HEK293 (cell line): ENCODE results near the gene MCHR1.

Experiments
- CTCF ChIP-seq: fragments of 450-650 bp; formaldehyde crosslinking; IDR thresholded peaks from 2 replicates; pipeline ENCODE4 v1.5.1; 2016; ENCODE audit warnings: missing biosample characterization, missing genetic modification characterization
- HOXA7 ChIP-seq: sonication (generic); formaldehyde crosslinking; IDR thresholded peaks from 2 replicates; pipeline ENCODE4 v1.8.1; 2022; ENCODE audit warnings: missing genetic modification reagents, borderline replicate concordance
- PRDM10 ChIP-seq: fragments of 450-650 bp; formaldehyde crosslinking; IDR thresholded peaks from 2 replicates; pipeline ENCODE4 v1.5.1; 2016; ENCODE audit warnings: missing biosample characterization, missing genetic modification characterization
- REPIN1 ChIP-seq: fragments of 450-650 bp; formaldehyde crosslinking; IDR thresholded peaks from 2 replicates; pipeline ENCODE4 v1.5.1; 2017; ENCODE audit warnings: missing biosample characterization, missing genetic modification characterization, low read depth
- REST ChIP-seq: fragments of 450-650 bp; formaldehyde crosslinking; IDR thresholded peaks from 2 replicates; pipeline ENCODE4 v1.5.1; 2016; ENCODE audit warnings: missing biosample characterization, missing genetic modification characterization
- ZBTB8A ChIP-seq: fragments of 450-650 bp; formaldehyde crosslinking; IDR thresholded peaks from 2 replicates; pipeline ENCODE4 v1.5.1; 2016; ENCODE audit warnings: missing biosample characterization, missing genetic modification characterization
- ZFP3 ChIP-seq: fragments of 450-650 bp; formaldehyde crosslinking; IDR thresholded peaks from 2 replicates; pipeline ENCODE4 v1.5.1; 2016; ENCODE audit warnings: low read depth, missing biosample characterization, missing genetic modification characterization
- ZFP37 ChIP-seq: fragments of 450-650 bp; formaldehyde crosslinking; IDR thresholded peaks from 2 replicates; pipeline ENCODE4 v1.5.1; 2016; ENCODE audit warnings: missing biosample characterization, missing genetic modification characterization
- ZFP41 ChIP-seq: fragments of 450-650 bp; formaldehyde crosslinking; IDR thresholded peaks from 2 replicates; pipeline ENCODE4 v1.5.1; 2016; ENCODE audit warnings: missing biosample characterization, missing genetic modification characterization, borderline replicate concordance
- ZNF510 ChIP-seq: fragments of 450-650 bp; formaldehyde crosslinking; IDR thresholded peaks from 2 replicates; pipeline ENCODE4 v1.5.1; 2018; ENCODE audit warnings: mild to moderate bottlenecking, missing genetic modification characterization, missing biosample characterization; ENCODE audit not compliant: insufficient replicate concordance
- ZNF558 ChIP-seq: fragments of 450-650 bp; formaldehyde crosslinking; IDR thresholded peaks from 2 replicates; pipeline ENCODE4 v1.5.1; 2016; ENCODE audit warnings: missing biosample characterization, missing genetic modification characterization
- ZNF776 ChIP-seq: fragments of 450-650 bp; formaldehyde crosslinking; IDR thresholded peaks from 2 replicates; pipeline ENCODE4 v1.5.0; 2017; ENCODE audit warnings: missing biosample characterization, missing genetic modification characterization, borderline replicate concordance

DNA sequence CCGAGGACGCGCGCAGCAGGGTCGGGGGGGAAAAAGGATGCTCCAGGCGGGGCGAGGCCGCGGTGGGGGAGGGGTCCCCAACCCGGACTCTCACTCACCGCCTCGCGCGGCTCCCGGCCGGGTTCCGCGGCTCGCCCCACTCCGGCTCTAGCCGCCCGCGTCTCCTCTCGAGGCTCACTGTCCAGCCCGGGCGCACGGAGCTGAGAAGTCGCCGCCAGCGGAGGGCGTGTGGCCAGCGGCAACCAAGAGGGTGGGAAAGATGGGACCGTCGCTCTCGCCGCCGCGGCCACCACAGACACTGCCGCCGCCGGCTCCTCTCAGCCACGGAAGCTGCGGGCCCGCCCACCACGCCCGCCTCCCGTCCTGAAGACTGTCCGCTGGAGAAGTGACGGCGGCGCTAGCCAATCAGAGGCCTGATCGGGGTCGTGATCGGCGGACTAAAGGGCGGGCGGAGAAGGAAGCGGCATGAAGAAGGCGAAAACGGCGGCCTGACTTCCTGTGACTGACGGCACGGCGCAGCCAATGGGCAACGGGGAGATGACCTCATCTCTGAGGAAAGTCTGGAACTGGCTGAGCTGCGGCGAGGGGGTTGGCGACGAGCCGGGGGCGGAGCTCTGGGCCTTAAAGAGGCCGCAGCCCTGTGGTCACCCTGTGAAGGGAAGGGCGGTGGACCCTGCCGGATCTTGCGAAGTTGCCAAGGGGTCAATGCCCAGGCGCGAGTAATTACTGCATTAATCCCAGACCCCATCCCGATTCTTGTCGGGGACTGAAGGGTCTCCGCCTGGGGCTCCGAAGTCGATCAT, 42.7 kb upstream of the MCHR1 start, which contains the start of gene MRTFA:
- no peak for TF ChIP-seq ZNF510 (tag by site-specific recombination)
- TF ChIP-seq ZFP41 (tag by site-specific recombination): no peak
- TF ChIP-seq CTCF (tag by site-specific recombination): peak; percentile 53; the same call in 1 of the 2 replicates
- TF ChIP-seq REST (tag by site-specific recombination): no peak
- 0 out of 2 replicates have a peak, but pooled peaks have one; percentile 13 for TF ChIP-seq ZBTB8A
- TF ChIP-seq REPIN1 (tag by site-specific recombination): no peak
- TF ChIP-seq HOXA7 (CRISPR knock-in tag): no peak
- TF ChIP-seq ZNF776 (tag by site-specific recombination): no peak
- no peak for TF ChIP-seq ZFP3 (tag by site-specific recombination)
- TF ChIP-seq PRDM10 (tag by site-specific recombination): peak; percentile 93
- TF ChIP-seq ZNF558: no peak
- TF ChIP-seq ZFP37 (tag by site-specific recombination): 0 out of 2 replicates have a peak, but pooled peaks have one; percentile 0
